GM12874 (cell line): ENCODE results near the gene STXBP4.

Experiments used
- TF ChIP-seq, protein P1 (sequence below): IDR thresholded peaks from 2 replicates; pipeline ENCODE4 v1.5.1; 2011; ENCODE audit warnings: low read depth, mild to moderate bottlenecking, control low read depth, low read length, moderate library complexity; ENCODE audit not compliant: insufficient read depth

The STXBP4 gene

DNA sequence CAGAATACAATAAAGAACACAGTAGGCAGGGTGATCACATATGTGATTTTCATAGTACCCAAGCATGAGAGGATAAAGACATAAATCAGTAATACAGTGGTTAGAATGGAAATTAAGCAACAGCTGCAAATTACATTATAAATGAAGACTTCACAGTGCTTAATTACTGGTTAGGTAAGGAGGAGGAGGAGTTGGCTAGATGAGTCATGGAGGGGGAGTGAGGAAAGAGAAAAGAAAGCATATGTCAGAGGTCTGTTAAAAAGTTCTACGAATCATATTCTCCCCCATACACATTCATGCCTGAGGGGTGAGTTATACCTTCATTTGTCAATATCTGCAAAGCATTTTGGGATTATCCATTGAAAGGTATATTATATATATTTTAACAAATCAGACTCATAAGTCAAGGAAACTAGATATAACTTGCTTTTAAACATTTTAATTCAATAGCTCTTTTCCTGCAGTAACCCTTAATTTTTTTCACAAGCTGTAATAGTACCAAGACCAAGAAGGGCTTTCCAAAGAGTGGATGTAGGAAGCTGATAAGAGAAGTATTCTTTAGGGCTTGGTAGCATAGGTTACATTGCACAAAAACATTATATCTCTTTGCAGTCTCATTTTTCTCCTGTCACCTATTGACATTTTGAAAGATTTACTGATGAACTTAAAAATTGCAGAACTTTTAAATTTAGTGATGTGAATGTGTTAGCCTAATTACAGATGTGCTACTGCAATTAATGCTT, 99.3 kb downstream of the STXBP4 start:
- TF ChIP-seq, protein P1, sequence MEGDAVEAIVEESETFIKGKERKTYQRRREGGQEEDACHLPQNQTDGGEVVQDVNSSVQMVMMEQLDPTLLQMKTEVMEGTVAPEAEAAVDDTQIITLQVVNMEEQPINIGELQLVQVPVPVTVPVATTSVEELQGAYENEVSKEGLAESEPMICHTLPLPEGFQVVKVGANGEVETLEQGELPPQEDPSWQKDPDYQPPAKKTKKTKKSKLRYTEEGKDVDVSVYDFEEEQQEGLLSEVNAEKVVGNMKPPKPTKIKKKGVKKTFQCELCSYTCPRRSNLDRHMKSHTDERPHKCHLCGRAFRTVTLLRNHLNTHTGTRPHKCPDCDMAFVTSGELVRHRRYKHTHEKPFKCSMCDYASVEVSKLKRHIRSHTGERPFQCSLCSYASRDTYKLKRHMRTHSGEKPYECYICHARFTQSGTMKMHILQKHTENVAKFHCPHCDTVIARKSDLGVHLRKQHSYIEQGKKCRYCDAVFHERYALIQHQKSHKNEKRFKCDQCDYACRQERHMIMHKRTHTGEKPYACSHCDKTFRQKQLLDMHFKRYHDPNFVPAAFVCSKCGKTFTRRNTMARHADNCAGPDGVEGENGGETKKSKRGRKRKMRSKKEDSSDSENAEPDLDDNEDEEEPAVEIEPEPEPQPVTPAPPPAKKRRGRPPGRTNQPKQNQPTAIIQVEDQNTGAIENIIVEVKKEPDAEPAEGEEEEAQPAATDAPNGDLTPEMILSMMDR, result no peak

DNA sequence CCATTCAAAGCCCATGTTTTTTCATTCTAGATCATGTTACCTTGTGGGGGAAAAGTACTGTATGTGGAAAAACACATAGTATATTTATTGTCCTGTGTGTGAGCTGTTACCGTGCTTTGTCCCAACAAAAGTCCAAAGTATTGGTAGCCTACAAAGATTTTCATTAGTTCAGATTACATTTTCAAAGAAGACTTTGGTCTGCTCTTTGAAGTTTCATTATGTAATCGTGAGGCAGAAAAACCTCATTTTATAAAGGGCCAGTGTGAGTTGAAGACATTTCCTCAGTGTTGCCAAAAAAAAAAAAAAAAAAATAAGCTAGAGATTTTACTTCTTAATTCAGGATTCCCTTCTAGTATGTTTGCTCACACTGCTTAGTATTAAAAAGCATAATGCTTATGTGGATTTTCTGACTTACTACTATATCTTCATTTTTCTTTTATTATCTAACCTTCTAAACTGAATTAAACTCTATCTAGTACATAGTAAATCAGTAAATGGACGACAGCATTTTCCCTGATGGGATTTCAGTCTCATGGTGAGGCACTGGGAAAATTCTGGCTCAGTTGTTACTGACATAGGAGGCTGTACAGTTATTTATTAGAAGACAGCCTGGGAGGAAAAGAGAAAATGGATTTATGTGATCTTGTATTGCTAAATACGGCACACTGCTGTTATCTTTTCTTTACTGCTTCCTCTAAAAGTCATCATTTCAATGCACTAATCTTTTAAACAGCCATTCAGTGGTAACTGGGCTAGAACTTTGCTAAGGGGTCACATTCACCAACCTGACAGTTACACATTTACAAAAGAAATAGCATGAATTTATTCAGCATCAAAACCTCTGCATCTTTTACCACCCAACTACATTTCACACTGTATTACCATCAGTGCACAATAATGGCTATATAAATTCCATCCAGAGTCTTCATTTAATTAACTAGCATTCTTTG, 100.6 kb downstream of the STXBP4 start:
- TF ChIP-seq, protein P1, result no peak

DNA sequence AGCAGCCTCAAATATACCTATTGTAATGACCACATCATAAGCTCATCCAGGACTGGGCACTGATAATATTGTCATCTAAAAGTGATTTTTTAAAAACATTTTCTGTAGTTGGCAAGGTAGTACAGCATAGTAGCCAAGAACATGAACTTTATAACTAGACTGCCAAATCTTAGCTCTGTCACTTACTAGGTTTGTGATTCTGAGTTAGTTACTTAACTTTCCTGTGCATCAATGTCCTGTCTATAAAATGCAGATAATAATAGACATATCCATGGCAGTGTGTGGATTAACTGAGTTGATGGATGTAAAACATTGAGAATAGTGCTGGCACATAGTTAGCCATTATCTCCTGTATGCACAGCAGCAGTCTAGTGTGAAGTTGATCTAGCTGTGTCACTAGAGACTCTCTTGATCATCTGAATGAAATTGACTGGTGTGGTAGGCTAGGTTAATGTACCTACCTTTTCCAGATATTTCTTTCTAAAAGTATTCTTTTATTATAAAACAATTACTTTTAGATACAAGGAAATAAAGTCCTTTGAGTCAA, 101.5 kb downstream of the STXBP4 start:
- TF ChIP-seq, protein P1, result no peak

DNA sequence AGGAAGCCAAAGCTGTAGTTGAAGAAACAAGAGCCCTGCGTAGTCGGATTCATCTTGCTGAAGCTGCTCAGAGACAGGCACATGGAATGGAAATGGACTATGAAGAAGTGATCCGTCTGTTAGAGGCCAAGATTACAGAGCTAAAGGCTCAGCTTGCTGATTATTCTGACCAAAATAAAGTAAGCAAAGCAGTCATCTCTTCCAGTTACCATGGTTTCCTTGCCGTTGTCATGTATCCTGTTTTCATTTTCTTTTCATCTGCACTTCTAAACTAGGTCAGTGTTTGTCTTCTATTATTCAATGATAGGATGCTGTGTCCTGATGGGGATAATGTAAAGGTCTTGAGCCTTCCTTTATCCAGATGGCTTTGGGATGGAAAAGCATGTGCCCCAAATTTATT, 104.3 kb downstream of the STXBP4 start:
- TF ChIP-seq, protein P1, result no peak

DNA sequence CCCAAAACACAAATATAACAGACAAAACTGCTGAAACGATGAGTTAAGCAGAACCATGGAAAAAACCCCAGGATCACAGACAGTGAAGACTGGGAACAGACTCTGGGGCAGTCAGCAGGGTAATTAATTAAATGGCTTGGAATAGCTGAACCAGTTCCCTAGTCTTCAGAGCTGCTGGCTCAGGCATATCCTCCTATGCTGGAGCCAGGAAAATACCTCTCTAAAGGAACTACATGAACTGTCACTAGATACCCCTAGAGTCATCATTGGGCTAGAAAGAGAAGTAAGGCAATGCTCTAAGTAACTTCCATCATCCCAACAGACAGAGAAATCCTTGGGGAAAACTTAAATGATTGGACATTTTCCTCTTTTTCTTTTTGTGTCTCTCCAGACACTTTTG, 113.0 kb downstream of the STXBP4 start:
- TF ChIP-seq, protein P1, result no peak

DNA sequence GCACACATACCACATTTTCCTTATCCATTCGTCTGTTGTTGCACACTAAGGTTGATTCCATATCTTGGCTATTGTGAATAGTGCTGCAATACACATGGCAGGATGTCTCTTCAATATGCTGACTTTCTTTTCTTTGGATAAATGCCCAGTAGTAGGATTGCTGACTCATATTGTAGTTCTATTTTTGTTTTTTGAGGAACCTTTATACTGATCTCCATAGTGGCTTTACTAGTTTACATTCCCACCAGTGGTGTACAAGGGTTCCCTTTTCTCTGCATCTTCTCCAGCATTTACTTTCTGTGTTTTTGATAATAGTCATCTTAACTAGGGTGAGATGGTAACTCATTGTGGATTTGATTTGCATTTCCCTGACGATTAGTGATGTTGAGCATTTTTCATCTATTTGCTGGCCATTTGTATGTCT, 118.1 kb downstream of the STXBP4 start:
- TF ChIP-seq, protein P1, result no peak

DNA sequence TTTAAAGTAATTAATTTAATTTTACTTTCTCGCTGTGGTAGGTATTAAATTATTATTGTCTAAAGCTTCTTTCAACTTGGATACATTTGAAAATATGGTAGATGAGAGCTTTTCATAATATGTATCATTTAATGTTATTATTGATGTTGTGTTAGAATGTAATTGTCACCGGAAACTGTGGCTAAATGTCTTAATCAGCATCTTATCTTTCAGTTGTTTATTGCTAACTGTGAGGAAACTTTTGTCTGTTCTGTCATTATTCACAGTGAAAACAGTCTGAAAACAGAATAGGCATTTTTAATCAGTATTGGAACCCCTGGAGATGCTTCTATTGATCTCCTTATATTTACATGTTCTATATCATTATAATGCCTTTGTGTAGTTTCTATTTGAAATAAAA, 120.7 kb downstream of the STXBP4 start:
- TF ChIP-seq, protein P1, result no peak
